H1 (cell line): Measurements from ENCODE around the gene MAGI2. TPM values are rescaled to one million over a fixed set of nuclear protein-coding genes. Genes with fewer than 3 reads are reported as not detected.

Experiments
- CTCF ChIA-PET: fragments of 300-600 bp; sonication (Branson Sonifier 250); formaldehyde crosslinking; loops from one replicate; lab custom pipeline; 2021; ENCODE audit not compliant: partially characterized antibody; lab: Charles Lee
- POLR2A ChIA-PET: fragments of 300-600 bp; sonication (Branson Sonifier 250); formaldehyde crosslinking; loops from one replicate; lab custom pipeline; 2021; ENCODE audit warnings: inconsistent platforms; ENCODE audit not compliant: partially characterized antibody; lab: Charles Lee
- DNase-seq, 2 experiments: peaks; one replicate each; pipeline versions ENCODE4 v3.0.0 to v3.0.0-alpha.2; 2010 to 2022; ENCODE audit warnings: low spot score in 2 of 2, low read depth in 1 of 2, mixed read lengths in 1 of 2
- FAIRE-seq: peaks from 2 replicates; lab custom pipeline; 2011; peaks lifted over from hg19 to GRCh38; lab: Jason Lieb, UNC
- H2AFZ ChIP-seq: 2 replicates; pipeline ENCODE4 v1.8.1; 2012; ENCODE audit warnings: low read length, inconsistent platforms
- H2AK5ac ChIP-seq: 2 replicates; pipeline ENCODE4 v1.6.1; 2013; ENCODE audit warnings: low read depth, low read length
- H2BK120ac ChIP-seq: replicated peaks from 2 replicates; pipeline ENCODE3; 2013; ENCODE audit warnings: low read depth, low read length, inconsistent platforms
- H2BK12ac ChIP-seq: 2 replicates; pipeline ENCODE4 v1.6.1; 2013; ENCODE audit warnings: low read depth, low read length
- H2BK15ac ChIP-seq: 2 replicates; pipeline ENCODE4 v1.6.1; 2013; ENCODE audit warnings: low read length
- H2BK20ac ChIP-seq: 2 replicates; pipeline ENCODE4 v1.6.1; 2013; ENCODE audit warnings: low read length
- H2BK5ac ChIP-seq: 2 replicates; pipeline ENCODE4 v1.6.1; 2013; ENCODE audit warnings: low read depth, low read length
- H3K14ac ChIP-seq: 2 replicates; pipeline ENCODE4 v1.6.1; 2013; ENCODE audit warnings: inconsistent platforms; ENCODE audit not compliant: insufficient read length
- H3K18ac ChIP-seq: 2 replicates; pipeline ENCODE4 v1.6.1; 2013; ENCODE audit warnings: low read length; ENCODE audit errors: extremely low read depth
- H3K23ac ChIP-seq: 2 replicates; pipeline ENCODE4 v1.6.1; 2013; ENCODE audit warnings: inconsistent platforms; ENCODE audit not compliant: insufficient read length
- H3K23me2 ChIP-seq: 2 replicates; pipeline ENCODE4 v1.6.1; 2013; ENCODE audit warnings: low read depth, low read length
- H3K27ac ChIP-seq: 2 replicates; pipeline ENCODE4 v1.6.1; 2011; ENCODE audit warnings: low read depth, low read length, inconsistent platforms
- H3K27me3 ChIP-seq, 4 experiments: replicated peaks in 1 of 4; 1 replicate in 1 of 4; 2 replicates in 3 of 4; pipeline versions ENCODE4 v1.6.1 to v1.8.1; 2011 to 2013; ENCODE audit warnings: low read length in 3 of 4, mild to moderate bottlenecking in 3 of 4, inconsistent platforms in 2 of 4, mixed read lengths in 2 of 4, moderate library complexity in 1 of 4; ENCODE audit not compliant: control insufficient read depth in 3 of 4, insufficient read depth in 3 of 4; ENCODE audit errors: extremely low read depth in 1 of 4
- H3K36me3 ChIP-seq, 4 experiments: 2 replicates each; pipeline versions ENCODE4 v1.6.1 to v1.8.1; 2011 to 2013; ENCODE audit warnings: mild to moderate bottlenecking in 4 of 4, low read length in 3 of 4, moderate library complexity in 2 of 4, control low read depth in 1 of 4, inconsistent platforms in 1 of 4; ENCODE audit not compliant: insufficient read depth in 4 of 4, control insufficient read depth in 2 of 4
- H3K4ac ChIP-seq: replicated peaks from 2 replicates; pipeline ENCODE3; 2013; ENCODE audit warnings: low read length, low read depth, mixed read lengths, inconsistent platforms; ENCODE audit not compliant: insufficient read length
- H3K4me1 ChIP-seq, 4 experiments: replicated peaks in 1 of 4; 1 replicate in 1 of 4; 2 replicates in 3 of 4; pipeline versions ENCODE4 v1.6.1 to v1.8.1; 2011 to 2013; ENCODE audit warnings: low read length in 3 of 4, inconsistent platforms in 2 of 4, mixed read lengths in 1 of 4; ENCODE audit not compliant: insufficient read depth in 4 of 4, control insufficient read depth in 3 of 4
- H3K4me2 ChIP-seq, 2 experiments: 2 replicates each; pipeline versions ENCODE4 v1.6.1 to v1.8.1; 2011 to 2013; ENCODE audit warnings: low read depth in 2 of 2, low read length in 2 of 2, control low read depth in 1 of 2, inconsistent platforms in 1 of 2, mild to moderate bottlenecking in 1 of 2; ENCODE audit not compliant: insufficient read depth in 1 of 2
- H3K4me3 ChIP-seq, 4 experiments: fragments of 200-600, 300-600 bp in 1 of 4; sonication (generic), shearing (Covaris generic), sonication (Bioruptor Twin) in 1 of 4; 2 replicates each; pipeline versions ENCODE4 v1.5.1 to v1.8.1; 2011 to 2016; ENCODE audit warnings: low read length in 4 of 4, low read depth in 3 of 4, control low read depth in 2 of 4, inconsistent platforms in 2 of 4, mild to moderate bottlenecking in 2 of 4, mixed read lengths in 1 of 4, moderate library complexity in 1 of 4; ENCODE audit not compliant: insufficient read depth in 2 of 4; ENCODE audit errors: extremely low read depth in 1 of 4
- H3K56ac ChIP-seq: replicated peaks from 2 replicates; pipeline ENCODE3; 2013; ENCODE audit warnings: low read depth, mild to moderate bottlenecking, mixed read lengths, low read length, inconsistent platforms; ENCODE audit not compliant: insufficient read length
- H3K79me1 ChIP-seq: 2 replicates; pipeline ENCODE4 v1.6.1; 2013; ENCODE audit warnings: low read depth, low read length, control low read depth
- H3K79me2 ChIP-seq, 2 experiments: 2 replicates each; pipeline versions ENCODE4 v1.6.1 to v1.8.1; 2012 to 2013; ENCODE audit warnings: low read length in 2 of 2, mild to moderate bottlenecking in 2 of 2, inconsistent platforms in 1 of 2; ENCODE audit not compliant: insufficient read depth in 2 of 2, control insufficient read depth in 1 of 2
- H3K9ac ChIP-seq, 4 experiments: replicated peaks in 1 of 4; 1 replicate in 1 of 4; 2 replicates in 3 of 4; pipeline versions ENCODE4 v1.6.1 to v1.8.1; 2011 to 2013; ENCODE audit warnings: low read depth in 3 of 4, low read length in 3 of 4, control low read depth in 2 of 4, mild to moderate bottlenecking in 2 of 4, moderate library complexity in 2 of 4, inconsistent platforms in 1 of 4; ENCODE audit errors: extremely low read depth in 1 of 4
- H3K9me3 ChIP-seq, 2 experiments: 2 replicates each; pipeline versions ENCODE4 v1.6.1 to v1.8.1; 2012 to 2013; ENCODE audit warnings: mild to moderate bottlenecking in 2 of 2, moderate library complexity in 2 of 2, control low read depth in 1 of 2, inconsistent platforms in 1 of 2, low read depth in 1 of 2, low read length in 1 of 2, mixed read lengths in 1 of 2; ENCODE audit not compliant: insufficient read depth in 2 of 2
- H4K20me1 ChIP-seq, 2 experiments: replicated peaks in 1 of 2; 2 replicates each; pipeline versions ENCODE3 to v1.8.1; 2011 to 2013; ENCODE audit warnings: inconsistent platforms in 2 of 2, low read length in 2 of 2, mild to moderate bottlenecking in 1 of 2; ENCODE audit not compliant: insufficient read depth in 2 of 2, control insufficient read depth in 1 of 2
- H4K5ac ChIP-seq: 2 replicates; pipeline ENCODE4 v1.6.1; 2013; ENCODE audit warnings: low read length, low read depth, mixed read lengths, inconsistent platforms; ENCODE audit not compliant: insufficient read length
- H4K8ac ChIP-seq: 2 replicates; pipeline ENCODE4 v1.8.0; 2013; ENCODE audit warnings: mild to moderate bottlenecking, moderate library complexity, low read length, inconsistent platforms; ENCODE audit not compliant: insufficient read depth; ENCODE audit errors: extremely low read depth
- H4K91ac ChIP-seq: replicated peaks from 2 replicates; pipeline ENCODE3; 2013; ENCODE audit warnings: low read length, mixed read lengths, inconsistent platforms; ENCODE audit not compliant: insufficient read length
- ASH2L ChIP-seq: fragments of 200-600, 300-600 bp; sonication (generic); IDR thresholded peaks from one replicate; pipeline ENCODE4 v1.7.1; 2017; ENCODE audit warnings: low read length
- BACH1 ChIP-seq: IDR thresholded peaks from 2 replicates; pipeline ENCODE4 v1.6.1; 2012; ENCODE audit warnings: low read length, improper control_type of control experiment
- EZH2 ChIP-seq: fragments of 200-600 bp; sonication (generic); IDR thresholded peaks from 2 replicates; pipeline ENCODE4 v1.7.1; 2012; ENCODE audit warnings: low read depth, mild to moderate bottlenecking, moderate library complexity, low read length, inconsistent platforms; ENCODE audit not compliant: severe bottlenecking
- GTF2F1 ChIP-seq: IDR thresholded peaks from 2 replicates; pipeline ENCODE4 v1.6.1; 2012; ENCODE audit warnings: low read depth, low read length, improper control_type of control experiment, borderline replicate concordance
- POLR2AphosphoS5 ChIP-seq: IDR thresholded peaks from 2 replicates; pipeline ENCODE4 v1.6.1; 2011; ENCODE audit warnings: low read depth, low read length
- RAD21 ChIP-seq, 2 experiments: IDR thresholded peaks in 1 of 2; conservative IDR thresholded peaks in 1 of 2; 2 replicates each; pipeline ENCODE4 v1.6.1; 2011; ENCODE audit warnings: low read depth in 2 of 2, low read length in 2 of 2, improper control_type of control experiment in 1 of 2, inconsistent platforms in 1 of 2, mild to moderate bottlenecking in 1 of 2, moderate library complexity in 1 of 2
- RFX5 ChIP-seq: IDR thresholded peaks from 2 replicates; pipeline ENCODE4 v1.6.1; 2011; ENCODE audit warnings: low read depth, low read length, improper control_type of control experiment, borderline replicate concordance
- SAP30 ChIP-seq: fragments of 300-600 bp; sonication (generic); IDR thresholded peaks from 2 replicates; pipeline ENCODE4 v1.7.1; 2012; ENCODE audit warnings: low read length, moderate library complexity, mild to moderate bottlenecking, inconsistent platforms; ENCODE audit not compliant: insufficient read depth, insufficient replicate concordance
- SUZ12 ChIP-seq: fragments of 200-600 bp; sonication (generic); IDR thresholded peaks from 2 replicates; pipeline ENCODE4 v1.6.1; 2012; ENCODE audit warnings: mild to moderate bottlenecking, inconsistent platforms, low read length, moderate library complexity, mixed read lengths
- TAF7 ChIP-seq: optimal IDR thresholded peaks from 2 replicates; pipeline ENCODE3; 2011; ENCODE audit warnings: low read depth, mild to moderate bottlenecking, inconsistent platforms, low read length, moderate library complexity, borderline replicate concordance
- YY1 ChIP-seq: IDR thresholded peaks from 2 replicates; pipeline ENCODE4 v1.6.1; 2011; ENCODE audit warnings: low read depth, mild to moderate bottlenecking, low read length
- WGBS, 2 experiments: shearing (Covaris generic) in 1 of 2; methylation state at CpG; one replicate each; pipeline versions ENCODE4 v1.1.6 to v1.1.7; 2013 to 2015; ENCODE audit warnings: low lambda C conversion rate in 2 of 2, mixed read lengths in 2 of 2, inconsistent platforms in 1 of 2, low coverage in 1 of 2, missing lambda C conversion rate in 1 of 2; ENCODE audit not compliant: insufficient replicate concordance in 2 of 2, insufficient coverage in 1 of 2, insufficient read length in 1 of 2; ENCODE audit errors: extremely low coverage in 1 of 2, missing lambda C conversion rate in 1 of 2; 5-methylcytosine and 5-hydroxymethylcytosine counted together
- polyA plus RNA-seq, 7 experiments: library from polyadenylated mRNA; depleted of rRNA in 3 of 7; stranded (reverse) in 5 of 7; unstranded in 2 of 7; fragments of >200 nt in 5 of 7; fragments of 200-250 nt in 2 of 7; gene quantifications; 1 replicate in 5 of 7; 2 replicates in 1 of 7; 4 replicates in 1 of 7; pipeline versions ENCODE4 v1.2.1 to v1.2.3, GENCODE V29; 2011 to 2013; ENCODE audit warnings: missing spikeins in 2 of 7, mixed read lengths in 2 of 7
- total RNA-seq: library from RNA; stranded (reverse); fragmentation: NEBNext Ultra II Directional; extraction: Animal tissue kit (Norgen Biotek cat#: 25700); gene quantifications from 2 replicates; pipeline ENCODE4 v1.2.1, GENCODE V29; 2021

MAGI2 gene
- total and polyA plus RNA-seq, 2 of the 8 experiments (the other 6 are each of a cell fraction or from before 2014, with no cell fraction given) = 6.0 to 27.3 TPM

- Histone ChIP-seq H3K14ac (no peak overlapping the region), H2BK120ac (no peak overlapping the region), H2BK5ac (no peak overlapping the region), H3K9me3 (no peaks in the 10 kb centered on the region), H3K79me1 (no peaks in the 10 kb centered on the region), H3K23me2 (no peaks in the 10 kb centered on the region), H3K27me3 (no peaks in the 10 kb centered on the region), H3K4me3 (no peak overlapping the region), H3K27ac (no peak overlapping the region), H3K56ac (no peak overlapping the region), H3K79me2 (no peaks in the 10 kb centered on the region), H2BK12ac (no peak overlapping the region), H3K18ac (no peak overlapping the region), H3K23ac (no peak overlapping the region), H3K36me3 (no peaks in the 10 kb centered on the region), H3K4ac (no peak overlapping the region), H4K5ac (no peak overlapping the region), H2AFZ (peak overlapping the region; percentile 81; the same call in 1 of the 2 replicates), H3K9ac (no peak overlapping the region), H4K8ac (no peak overlapping the region), H3K4me2 (no peak overlapping the region), H3K4me1 (no peaks in the 10 kb centered on the region), H2BK15ac (no peak overlapping the region), H4K20me1 (no peaks in the 10 kb centered on the region), H4K91ac (no peak overlapping the region), H2AK5ac (no peak overlapping the region), H2BK20ac (no peak overlapping the region)
- POLR2A ChIA-PET = no interaction called here
- 77% methylated on average over 5 of the region's 5 CpGs; no CpG with 5 or more reads in 1 of the 2 experiments for WGBS, 2 experiments
- DNase-seq = no peak
- no peak for FAIRE-seq
- CTCF ChIA-PET = interaction anchor here (2.0 kb wide), 1 partner anchor 61 kb away, joined by 5 read pairs; no protein-coding TSS in a partner anchor
- TF ChIP-seq RFX5 = no peak
- TF ChIP-seq RAD21 (IDR thresholded peaks at IDR 0.05 in 1 of 2, conservative IDR thresholded peaks at IDR 0.05 in 1 of 2; ENCODE audit: low read depth in 2 of 2, low read length in 2 of 2) = no peak
- TF ChIP-seq GTF2F1 = no peak
- no peak for TF ChIP-seq TAF7
- no peak for TF ChIP-seq SAP30
- no peak for TF ChIP-seq POLR2AphosphoS5
- no peak for TF ChIP-seq YY1
- TF ChIP-seq ASH2L = no peak
- TF ChIP-seq SUZ12 = no peak
- TF ChIP-seq EZH2 = no peak
- TF ChIP-seq BACH1 = no peak
These were observed 1474.2 kb downstream of the MAGI2 start for GRCh38 chr7:77979219-77979618.
